MM.1S (cell line): Measurements from ENCODE around the gene DNAJC8.

Experiments used
- DNase-seq: peaks from one replicate; pipeline ENCODE4 v3.0.0-alpha.2; 2015
- H2AFZ ChIP-seq: fragments of 300-600 bp; sonication (generic); 2 replicates; pipeline ENCODE4 v1.6.0; 2016; ENCODE audit warnings: antibody characterized with exemption, low read length
- H3F3A ChIP-seq: fragments of 300-600 bp; sonication (generic); 2 replicates; pipeline ENCODE4 v1.6.1; 2016; ENCODE audit warnings: mild to moderate bottlenecking, antibody characterized with exemption, low read length, moderate library complexity, mixed read lengths; ENCODE audit not compliant: insufficient read depth
- H3K27ac ChIP-seq: fragments of 300-600 bp; sonication (generic); 2 replicates; pipeline ENCODE4 v1.5.1; 2016; ENCODE audit warnings: mild to moderate bottlenecking, low read length
- H3K27me3 ChIP-seq: fragments of 300-600 bp; sonication (generic); replicated peaks from 2 replicates; pipeline ENCODE4 v1.6.0; 2016; ENCODE audit warnings: low read length; ENCODE audit not compliant: insufficient read depth
- H3K36me3 ChIP-seq: fragments of 300-600 bp; sonication (generic); replicated peaks from 2 replicates; pipeline ENCODE4 v1.6.1; 2016; ENCODE audit warnings: mild to moderate bottlenecking, low read length, mixed read lengths; ENCODE audit not compliant: insufficient read depth
- H3K4me1 ChIP-seq: fragments of 300-600 bp; sonication (generic); 2 replicates; pipeline ENCODE4 v1.6.1; 2016; ENCODE audit warnings: low read length, mixed read lengths
- H3K4me2 ChIP-seq: fragments of 300-600 bp; sonication (generic); 2 replicates; pipeline ENCODE4 v1.6.0; 2016; ENCODE audit warnings: low read depth, low read length
- H3K4me3 ChIP-seq: fragments of 300-600 bp; sonication (generic); 2 replicates; pipeline ENCODE4 v1.5.1; 2016; ENCODE audit warnings: low read length, mixed read lengths
- H3K79me2 ChIP-seq: fragments of 300-600 bp; sonication (generic); 2 replicates; pipeline ENCODE4 v1.6.1; 2016; ENCODE audit warnings: mixed run types, low read length, mixed read lengths
- H3K9ac ChIP-seq: fragments of 300-600 bp; sonication (generic); 2 replicates; pipeline ENCODE4 v1.6.1; 2016; ENCODE audit warnings: low read length, mixed read lengths
- H3K9me2 ChIP-seq: fragments of 300-600 bp; sonication (generic); replicated peaks from 2 replicates; pipeline ENCODE4 v1.6.1; 2016; ENCODE audit warnings: mild to moderate bottlenecking, low read length, mixed read lengths; ENCODE audit not compliant: insufficient read depth
- H3K9me3 ChIP-seq: fragments of 300-600 bp; sonication (generic); replicated peaks from 2 replicates; pipeline ENCODE4 v1.6.1; 2016; ENCODE audit warnings: mild to moderate bottlenecking, low read length, mixed read lengths; ENCODE audit not compliant: insufficient read depth
- H4K20me1 ChIP-seq: fragments of 300-600 bp; sonication (generic); 2 replicates; pipeline ENCODE4 v1.6.1; 2016; ENCODE audit warnings: mild to moderate bottlenecking, low read length, moderate library complexity, mixed read lengths; ENCODE audit not compliant: insufficient read depth
- EZH2 ChIP-seq: fragments of 300-600 bp; sonication (generic); optimal IDR thresholded peaks from 2 replicates; pipeline ENCODE3; 2017; ENCODE audit warnings: low read depth, mild to moderate bottlenecking, antibody characterized with exemption, low read length, mixed read lengths
- EZH2phosphoT487 ChIP-seq: fragments of 300-600 bp; sonication (generic); IDR thresholded peaks from 2 replicates; pipeline ENCODE4 v1.6.1; 2018; ENCODE audit warnings: antibody characterized with exemption, low read length
- TF ChIP-seq, protein P1 (sequence below): fragments of 300-600 bp; sonication (generic); IDR thresholded peaks from 2 replicates; pipeline ENCODE4 v1.5.1; 2016; ENCODE audit warnings: antibody characterized with exemption, low read length, mixed read lengths

The DNAJC8 gene

DNA sequence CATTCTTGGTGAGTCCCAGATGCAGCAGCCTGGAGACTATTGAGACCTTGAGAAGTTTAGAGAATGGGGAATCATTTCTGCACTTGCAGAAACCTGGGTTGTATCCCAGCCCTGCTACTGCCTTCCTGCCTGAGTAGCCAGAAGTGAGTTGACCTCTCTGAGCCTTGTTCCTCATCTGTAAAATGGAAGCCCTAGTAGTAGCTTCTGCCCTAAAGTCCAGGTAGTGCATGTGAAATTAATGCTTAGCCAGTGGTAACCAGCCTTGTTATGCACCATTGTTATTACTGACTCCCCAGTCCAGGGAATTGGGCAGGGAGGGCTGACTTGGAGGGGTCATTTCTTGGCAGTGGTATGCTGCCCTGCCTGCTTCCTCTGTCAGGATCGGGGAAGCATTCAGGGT is 32.1 kb upstream of the DNAJC8 start:
- Histone ChIP-seq H4K20me1 (peaks cover 3% of the 10 kb centered on the region; the same call in 1 of the 2 replicates), H3K4me3 (no peak overlapping the region), H3F3A (no peaks in the 10 kb centered on the region), H3K4me1 (peaks cover 6% of the 10 kb centered on the region; the same call in 1 of the 2 replicates), H3K27ac (no peak overlapping the region), H2AFZ (no peak overlapping the region), H3K9me2 (no peaks in the 10 kb centered on the region), H3K9me3 (no peaks in the 10 kb centered on the region), H3K36me3 (no peaks in the 10 kb centered on the region), H3K4me2 (no peak overlapping the region), H3K27me3 (no peaks in the 10 kb centered on the region), H3K9ac (no peak overlapping the region), H3K79me2 (peaks cover 91% of the 10 kb centered on the region)
- TF ChIP-seq EZH2phosphoT487: no peak
- TF ChIP-seq, protein P1, sequence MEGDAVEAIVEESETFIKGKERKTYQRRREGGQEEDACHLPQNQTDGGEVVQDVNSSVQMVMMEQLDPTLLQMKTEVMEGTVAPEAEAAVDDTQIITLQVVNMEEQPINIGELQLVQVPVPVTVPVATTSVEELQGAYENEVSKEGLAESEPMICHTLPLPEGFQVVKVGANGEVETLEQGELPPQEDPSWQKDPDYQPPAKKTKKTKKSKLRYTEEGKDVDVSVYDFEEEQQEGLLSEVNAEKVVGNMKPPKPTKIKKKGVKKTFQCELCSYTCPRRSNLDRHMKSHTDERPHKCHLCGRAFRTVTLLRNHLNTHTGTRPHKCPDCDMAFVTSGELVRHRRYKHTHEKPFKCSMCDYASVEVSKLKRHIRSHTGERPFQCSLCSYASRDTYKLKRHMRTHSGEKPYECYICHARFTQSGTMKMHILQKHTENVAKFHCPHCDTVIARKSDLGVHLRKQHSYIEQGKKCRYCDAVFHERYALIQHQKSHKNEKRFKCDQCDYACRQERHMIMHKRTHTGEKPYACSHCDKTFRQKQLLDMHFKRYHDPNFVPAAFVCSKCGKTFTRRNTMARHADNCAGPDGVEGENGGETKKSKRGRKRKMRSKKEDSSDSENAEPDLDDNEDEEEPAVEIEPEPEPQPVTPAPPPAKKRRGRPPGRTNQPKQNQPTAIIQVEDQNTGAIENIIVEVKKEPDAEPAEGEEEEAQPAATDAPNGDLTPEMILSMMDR: no peak
- no peak for TF ChIP-seq EZH2
- DNase-seq: no peak

DNA sequence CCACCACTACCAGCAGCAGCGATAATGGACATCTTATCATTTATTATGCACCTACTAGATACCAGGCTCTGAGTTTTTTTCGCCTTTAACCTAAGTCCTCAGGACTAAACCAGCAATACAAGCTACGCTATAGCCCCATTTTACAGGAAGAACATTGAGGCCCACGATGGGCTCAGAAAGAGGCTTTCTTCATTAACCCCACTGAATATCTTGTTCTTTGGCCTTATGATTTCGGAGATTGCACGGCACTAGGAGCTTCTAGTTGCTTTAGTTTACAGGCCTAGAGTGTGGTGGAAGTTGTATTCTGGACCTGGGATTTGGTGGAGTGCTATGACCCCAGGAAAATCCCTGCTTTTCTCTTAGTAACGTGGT is 28.0 kb upstream of the DNAJC8 start:
- Histone ChIP-seq H3K9ac (no peak overlapping the region), H3K27me3 (no peaks in the 10 kb centered on the region), H3F3A (no peaks in the 10 kb centered on the region), H3K79me2 (peaks cover 61% of the 10 kb centered on the region), H3K9me3 (no peaks in the 10 kb centered on the region), H3K4me3 (peak overlapping the region; percentile 99), H2AFZ (no peak overlapping the region), H3K4me1 (peaks cover 16% of the 10 kb centered on the region), H3K9me2 (no peaks in the 10 kb centered on the region), H3K4me2 (peak overlapping the region; percentile 93), H4K20me1 (no peaks in the 10 kb centered on the region; the same call in 1 of the 2 replicates), H3K36me3 (no peaks in the 10 kb centered on the region), H3K27ac (no peak overlapping the region)
- no peak for DNase-seq
- TF ChIP-seq, protein P1: no peak
- no peak for TF ChIP-seq EZH2

DNA sequence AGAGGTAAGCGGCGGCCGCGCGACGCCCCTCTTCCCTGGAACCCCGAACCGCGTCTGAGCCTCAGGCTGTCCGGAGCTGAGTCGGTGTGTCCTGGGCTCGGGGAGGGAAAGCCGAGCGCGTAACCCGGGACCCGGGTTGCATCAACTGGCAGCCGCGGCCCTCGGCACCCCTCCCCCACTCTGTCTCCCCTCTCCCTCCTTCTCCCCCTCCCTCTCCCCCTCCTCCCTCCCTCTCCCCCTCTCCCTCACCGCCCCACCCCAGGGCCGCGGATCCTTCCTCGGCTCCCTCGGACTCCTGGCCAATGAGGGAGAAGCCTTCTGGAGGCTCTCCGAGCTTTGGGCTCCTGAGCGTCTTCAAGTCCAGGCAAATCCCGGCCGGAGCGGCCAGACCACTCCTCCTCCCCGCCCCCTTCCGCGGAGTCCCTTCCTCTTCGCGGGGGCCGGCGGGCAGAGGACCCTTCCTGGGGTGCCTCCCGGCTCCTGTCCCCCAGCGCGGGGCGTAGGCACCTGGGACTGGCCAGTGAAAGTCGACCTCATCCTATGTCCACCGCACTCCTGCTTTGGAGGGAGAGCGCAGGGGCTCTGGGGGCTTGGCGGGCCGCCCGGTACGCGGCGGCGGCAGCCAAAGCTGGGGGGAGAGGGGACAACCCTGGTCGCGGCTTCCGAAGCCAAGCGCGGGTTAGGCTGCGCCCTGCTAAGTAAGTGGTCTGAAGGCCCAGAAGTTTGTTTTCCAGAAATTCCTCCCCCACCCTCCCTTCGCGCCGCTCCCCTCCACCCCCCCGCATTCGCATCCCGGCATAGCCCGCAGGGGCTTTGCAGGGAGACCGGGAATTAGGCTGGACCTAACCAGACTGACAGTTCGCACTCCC is 27.3 kb upstream of the DNAJC8 start:
- no peaks in the 10 kb centered on the region for H3K9me3 ChIP-seq
- no peaks in the 10 kb centered on the region for H3K36me3 ChIP-seq
- DNase-seq: peak; percentile 21
- H3F3A ChIP-seq: no peaks in the 10 kb centered on the region
- peak overlapping the region; percentile 93 for H3K4me2 ChIP-seq
- peak overlapping the region; percentile 99 for H3K4me3 ChIP-seq
- H3K9ac ChIP-seq: peak overlapping the region; percentile 86
- H2AFZ ChIP-seq: peak overlapping the region; percentile 65
- no peaks in the 10 kb centered on the region; the same call in 1 of the 2 replicates for H4K20me1 ChIP-seq
- peaks cover 16% of the 10 kb centered on the region for H3K4me1 ChIP-seq
- no peaks in the 10 kb centered on the region for H3K27me3 ChIP-seq
- peaks cover 55% of the 10 kb centered on the region for H3K79me2 ChIP-seq
- no peaks in the 10 kb centered on the region for H3K9me2 ChIP-seq
- TF ChIP-seq EZH2 (no peak), EZH2phosphoT487 (no peak)
- TF ChIP-seq, protein P1: no peak
- peak overlapping the region; percentile 26; the same call in 1 of the 2 replicates for H3K27ac ChIP-seq
